ENCODE data around the gene FLVCR2.

Gene FLVCR2

GRCh38 chr14:75649773-75650172, 71.4 kb downstream of the FLVCR2 start:
- Mint-ChIP-seq H3K27ac (no peak overlapping the region), H3K9me3 (no peaks in the 10 kb centered on the region), H3K36me3 (peaks cover 63% of the 10 kb centered on the region), H3K4me3 (no peak overlapping the region), H3K4me1 (no peaks in the 10 kb centered on the region), H3K27me3 (no peaks in the 10 kb centered on the region)
- no peak for ATAC-seq

GRCh38 chr14:75650253-75651058, 72.0 kb downstream of the FLVCR2 start:
- ATAC-seq = no peak
- H3K36me3 Mint-ChIP-seq = peaks cover 63% of the 10 kb centered on the region
- no peak overlapping the region for H3K27ac Mint-ChIP-seq
- H3K27me3 Mint-ChIP-seq = no peaks in the 10 kb centered on the region
- no peaks in the 10 kb centered on the region for H3K4me1 Mint-ChIP-seq
- H3K4me3 Mint-ChIP-seq = no peak overlapping the region
- no peaks in the 10 kb centered on the region for H3K9me3 Mint-ChIP-seq

- H3K27me3 Mint-ChIP-seq = no peaks in the 10 kb centered on the region
- ATAC-seq = no peak
- no peak overlapping the region for H3K27ac Mint-ChIP-seq
- no peak overlapping the region for H3K4me3 Mint-ChIP-seq
- H3K4me1 Mint-ChIP-seq = peaks cover 2% of the 10 kb centered on the region
- H3K36me3 Mint-ChIP-seq = peaks cover 47% of the 10 kb centered on the region
- no peaks in the 10 kb centered on the region for H3K9me3 Mint-ChIP-seq
Measured at GRCh38 chr14:75653563-75653962, 75.1 kb downstream of the FLVCR2 start.

- ATAC-seq = peak; percentile 85
- Mint-ChIP-seq H3K4me1 (peaks cover 6% of the 10 kb centered on the region), H3K27me3 (no peaks in the 10 kb centered on the region), H3K36me3 (peaks cover 45% of the 10 kb centered on the region), H3K9me3 (no peaks in the 10 kb centered on the region), H3K4me3 (no peak overlapping the region), H3K27ac (no peak overlapping the region)
Measured at GRCh38 chr14:75654127-75654732, 75.8 kb downstream of the FLVCR2 start.

- Mint-ChIP-seq H3K27ac (no peak overlapping the region), H3K36me3 (peaks cover 35% of the 10 kb centered on the region), H3K27me3 (no peaks in the 10 kb centered on the region), H3K9me3 (no peaks in the 10 kb centered on the region), H3K4me3 (no peak overlapping the region), H3K4me1 (peaks cover 15% of the 10 kb centered on the region)
- no peak for ATAC-seq
Measured at GRCh38 chr14:75655235-75655634, 76.8 kb downstream of the FLVCR2 start.

- no peaks in the 10 kb centered on the region for H3K9me3 Mint-ChIP-seq
- H3K36me3 Mint-ChIP-seq = peaks cover 15% of the 10 kb centered on the region
- no peak overlapping the region for H3K4me3 Mint-ChIP-seq
- H3K27ac Mint-ChIP-seq = no peak overlapping the region
- peaks cover 22% of the 10 kb centered on the region for H3K4me1 Mint-ChIP-seq
- no peaks in the 10 kb centered on the region for H3K27me3 Mint-ChIP-seq
- ATAC-seq = no peak
Measured at GRCh38 chr14:75657331-75657730, 78.9 kb downstream of the FLVCR2 start.

- peaks cover 22% of the 10 kb centered on the region for H3K4me1 Mint-ChIP-seq
- H3K27me3 Mint-ChIP-seq = no peaks in the 10 kb centered on the region
- H3K9me3 Mint-ChIP-seq = no peaks in the 10 kb centered on the region
- no peak for ATAC-seq
- peaks cover 5% of the 10 kb centered on the region for H3K36me3 Mint-ChIP-seq
- H3K4me3 Mint-ChIP-seq = no peak overlapping the region
- no peak overlapping the region for H3K27ac Mint-ChIP-seq
Measured at GRCh38 chr14:75658957-75659356, 80.5 kb downstream of the FLVCR2 start.

- H3K4me1 Mint-ChIP-seq = peaks cover 22% of the 10 kb centered on the region
- no peak for ATAC-seq
Measured at GRCh38 chr14:75660238-75660629, 81.8 kb downstream of the FLVCR2 start.

GRCh38 chr14:75660630-75661498, 82.4 kb downstream of the FLVCR2 start, which contains the start of the genes ERG28 and TTLL5:
ERG28 (minus strand) TSS chr14:75660876; CDS start chr14:75657502, 3,374 bp downstream.
TTLL5 (plus strand) TSS chr14:75661246; CDS start chr14:75663150, 1,904 bp downstream.
- Mint-ChIP-seq H3K27me3 (no peaks in the 10 kb centered on the region), H3K27ac (peak within 1 kb of the TSS; percentile 88)
- ATAC-seq = peak; percentile 99

More at GRCh38 chr14:75660238-75660629, 81.8 kb downstream of the FLVCR2 start:
- Mint-ChIP-seq H3K9me3 (no peaks in the 10 kb centered on the region), H3K27ac (peak overlapping the region; percentile 88), H3K27me3 (no peaks in the 10 kb centered on the region), H3K4me3 (peak overlapping the region; percentile 93), H3K36me3 (no peaks in the 10 kb centered on the region)

GRCh38 chr14:75661499-75661814, 83.0 kb downstream of the FLVCR2 start:
- H3K9me3 Mint-ChIP-seq = no peaks in the 10 kb centered on the region
- H3K36me3 Mint-ChIP-seq = no peaks in the 10 kb centered on the region
- H3K27me3 Mint-ChIP-seq = no peaks in the 10 kb centered on the region
- H3K27ac Mint-ChIP-seq = peak overlapping the region; percentile 88
- no peak for ATAC-seq
- H3K4me1 Mint-ChIP-seq = peaks cover 22% of the 10 kb centered on the region
- peak overlapping the region; percentile 93 for H3K4me3 Mint-ChIP-seq

More at GRCh38 chr14:75660630-75661498, 82.4 kb downstream of the FLVCR2 start, which contains the start of the genes ERG28 and TTLL5:
- H3K4me3 Mint-ChIP-seq = peak within 1 kb of the TSS; percentile 93
- no peaks in the 10 kb centered on the region for H3K9me3 Mint-ChIP-seq
- no peaks in the 10 kb centered on the region for H3K36me3 Mint-ChIP-seq
- H3K4me1 Mint-ChIP-seq = peaks cover 22% of the 10 kb centered on the region

- ATAC-seq = no peak
- H3K27me3 Mint-ChIP-seq = no peaks in the 10 kb centered on the region
- no peak overlapping the region for H3K27ac Mint-ChIP-seq
- H3K36me3 Mint-ChIP-seq = no peaks in the 10 kb centered on the region
- H3K9me3 Mint-ChIP-seq = no peaks in the 10 kb centered on the region
- peaks cover 22% of the 10 kb centered on the region for H3K4me1 Mint-ChIP-seq
- H3K4me3 Mint-ChIP-seq = no peak overlapping the region
Measured at GRCh38 chr14:75662966-75663365, 84.5 kb downstream of the FLVCR2 start.

GRCh38 chr14:75667099-75667765, 88.8 kb downstream of the FLVCR2 start:
- H3K4me1 Mint-ChIP-seq = no peaks in the 10 kb centered on the region
- H3K9me3 Mint-ChIP-seq = peaks cover 3% of the 10 kb centered on the region
- no peak for ATAC-seq
- H3K36me3 Mint-ChIP-seq = peaks cover 36% of the 10 kb centered on the region
- no peak overlapping the region for H3K27ac Mint-ChIP-seq
- H3K4me3 Mint-ChIP-seq = no peak overlapping the region
- no peaks in the 10 kb centered on the region for H3K27me3 Mint-ChIP-seq

- H3K27me3 Mint-ChIP-seq = no peaks in the 10 kb centered on the region
- no peak for ATAC-seq
- H3K27ac Mint-ChIP-seq = peak overlapping the region; percentile 38
- no peak overlapping the region for H3K4me3 Mint-ChIP-seq
- peaks cover 10% of the 10 kb centered on the region for H3K4me1 Mint-ChIP-seq
- H3K36me3 Mint-ChIP-seq = peaks cover 70% of the 10 kb centered on the region
- H3K9me3 Mint-ChIP-seq = peaks cover 5% of the 10 kb centered on the region
Measured at GRCh38 chr14:75672605-75673192, 94.3 kb downstream of the FLVCR2 start.

- peak; percentile 54 for ATAC-seq
- H3K36me3 Mint-ChIP-seq = peaks cover 76% of the 10 kb centered on the region
Measured at GRCh38 chr14:75673345-75674035, 95.1 kb downstream of the FLVCR2 start.

More at GRCh38 chr14:75673345-75674035, 95.1 kb downstream of the FLVCR2 start:
- Mint-ChIP-seq H3K27me3 (no peaks in the 10 kb centered on the region), H3K9me3 (peaks cover 5% of the 10 kb centered on the region), H3K4me1 (peaks cover 10% of the 10 kb centered on the region), H3K4me3 (no peak overlapping the region), H3K27ac (peak overlapping the region; percentile 38)

All from stimulated activated memory B cell treated with anti-CD40 and anti-IgM and Interleukin-4, amounts not matched to agents 10 μg/mL and 1 μg/mL and 100 μg/mL, for 72 hours (primary cell).